ENCODE measurements around the gene PSAPL1.

GRCh38 chr4:7392438-7393421 is 42.0 kb downstream of the PSAPL1 start:
- TF ChIP-seq, protein P1, sequence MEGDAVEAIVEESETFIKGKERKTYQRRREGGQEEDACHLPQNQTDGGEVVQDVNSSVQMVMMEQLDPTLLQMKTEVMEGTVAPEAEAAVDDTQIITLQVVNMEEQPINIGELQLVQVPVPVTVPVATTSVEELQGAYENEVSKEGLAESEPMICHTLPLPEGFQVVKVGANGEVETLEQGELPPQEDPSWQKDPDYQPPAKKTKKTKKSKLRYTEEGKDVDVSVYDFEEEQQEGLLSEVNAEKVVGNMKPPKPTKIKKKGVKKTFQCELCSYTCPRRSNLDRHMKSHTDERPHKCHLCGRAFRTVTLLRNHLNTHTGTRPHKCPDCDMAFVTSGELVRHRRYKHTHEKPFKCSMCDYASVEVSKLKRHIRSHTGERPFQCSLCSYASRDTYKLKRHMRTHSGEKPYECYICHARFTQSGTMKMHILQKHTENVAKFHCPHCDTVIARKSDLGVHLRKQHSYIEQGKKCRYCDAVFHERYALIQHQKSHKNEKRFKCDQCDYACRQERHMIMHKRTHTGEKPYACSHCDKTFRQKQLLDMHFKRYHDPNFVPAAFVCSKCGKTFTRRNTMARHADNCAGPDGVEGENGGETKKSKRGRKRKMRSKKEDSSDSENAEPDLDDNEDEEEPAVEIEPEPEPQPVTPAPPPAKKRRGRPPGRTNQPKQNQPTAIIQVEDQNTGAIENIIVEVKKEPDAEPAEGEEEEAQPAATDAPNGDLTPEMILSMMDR (conservative IDR thresholded peaks at IDR 0.05), result no peak
- TF ChIP-seq EZH2 (IDR thresholded peaks at IDR 0.05; ENCODE audit: low read depth), result no peak

All from PC-9 (cell line).